Calu3 (cell line): ENCODE results near the gene MCF2L2. TPM values are rescaled to one million over a fixed set of nuclear protein-coding genes. Genes with fewer than 3 reads are reported as not detected.

ENCODE experiments used
- BruUV-seq: library from RNA; stranded (reverse); fragments of 400-500 nt; replicated peaks from 2 replicates; lab custom pipeline; 2021; lab: Mats Ljungman, UMichigan
- CTCF ChIA-PET: fragments of 300-600 bp; sonication (Branson Sonifier 250); formaldehyde crosslinking; loops from one replicate; lab custom pipeline; 2022; ENCODE audit warnings: antibody characterized with exemption; lab: Charles Lee
- DNase-seq: peaks from one replicate; pipeline ENCODE4 v3.0.0; 2022
- H3K27ac Mint-ChIP-seq: one replicate; pipeline ENCODE4 v1.8.0; 2022; ENCODE audit warnings: mixed read lengths; ENCODE audit not compliant: unreplicated experiment
- H3K27me3 Mint-ChIP-seq: one replicate; pipeline ENCODE4 v1.8.0; 2022; ENCODE audit warnings: mixed read lengths; ENCODE audit not compliant: unreplicated experiment
- H3K36me3 Mint-ChIP-seq: one replicate; pipeline ENCODE4 v1.8.0; 2022; ENCODE audit warnings: mild to moderate bottlenecking, moderate library complexity, mixed read lengths; ENCODE audit not compliant: insufficient read depth, unreplicated experiment
- H3K4me1 Mint-ChIP-seq: one replicate; pipeline ENCODE4 v1.8.0; 2022; ENCODE audit warnings: mild to moderate bottlenecking, low read depth, mixed read lengths; ENCODE audit not compliant: unreplicated experiment
- H3K4me3 Mint-ChIP-seq: one replicate; pipeline ENCODE4 v1.8.0; 2022; ENCODE audit warnings: mild to moderate bottlenecking, low read depth, moderate library complexity, mixed read lengths; ENCODE audit not compliant: unreplicated experiment
- H3K9me3 Mint-ChIP-seq: one replicate; pipeline ENCODE4 v1.8.0; 2022; ENCODE audit warnings: low read depth, mixed read lengths; ENCODE audit not compliant: unreplicated experiment
- CTCF ChIP-seq: fragments of 200-600 bp; IDR thresholded peaks from one replicate; pipeline ENCODE4 v1.8.0; 2022; ENCODE audit warnings: antibody characterized with exemption; ENCODE audit not compliant: unreplicated experiment
- intact Hi-C: fragments of 100-400 bp; cut with micrococcal nuclease; formaldehyde crosslinking; loops from one replicate; pipeline ENCODE4 v1.10.0; 2022; ENCODE audit not compliant: unreplicated experiment
- total RNA-seq: library from RNA; stranded (reverse); gene quantifications from 2 replicates; pipeline ENCODE4 v1.2.3, GENCODE V29; 2022

MCF2L2 gene
- total RNA-seq, 1 experiment from 2014 or later = 0.35 TPM

GRCh38 chr3:183265834-183266417 is 162.5 kb downstream of the MCF2L2 start:
- CTCF ChIA-PET = interaction anchor here (0.6 to 2.0 kb wide), 6 partner anchors 9 to 117 kb away, joined by 4 to 11 read pairs (median 6); no protein-coding TSS in a partner anchor
- peaks cover 16% of the 10 kb centered on the region for H3K36me3 Mint-ChIP-seq
- TF ChIP-seq CTCF = no peak
- H3K4me3 Mint-ChIP-seq = no peak overlapping the region
- peak; percentile 68 for DNase-seq
- H3K9me3 Mint-ChIP-seq = no peaks in the 10 kb centered on the region
- H3K27me3 Mint-ChIP-seq = no peaks in the 10 kb centered on the region
- no TSS peak for BruUV-seq
- intact Hi-C loops = no loop called here
- H3K27ac Mint-ChIP-seq = no peak overlapping the region
- H3K4me1 Mint-ChIP-seq = peaks cover 19% of the 10 kb centered on the region

- no peaks in the 10 kb centered on the region for H3K27me3 Mint-ChIP-seq
- H3K4me3 Mint-ChIP-seq = no peak overlapping the region
- no TSS peak for BruUV-seq
- peaks cover 22% of the 10 kb centered on the region for H3K36me3 Mint-ChIP-seq
- H3K9me3 Mint-ChIP-seq = no peaks in the 10 kb centered on the region
- no peak overlapping the region for H3K27ac Mint-ChIP-seq
- DNase-seq = no peak
- CTCF ChIA-PET = interaction anchor here (1.2 to 2.0 kb wide), 3 partner anchors 10 to 117 kb away, joined by 6 to 11 read pairs (median 7); no protein-coding TSS in a partner anchor
- intact Hi-C loops = no loop called here
- TF ChIP-seq CTCF = no peak
- peaks cover 24% of the 10 kb centered on the region for H3K4me1 Mint-ChIP-seq
Measured at GRCh38 chr3:183265157-183265642, 163.2 kb downstream of the MCF2L2 start.

- no peaks in the 10 kb centered on the region for H3K9me3 Mint-ChIP-seq
- CTCF ChIA-PET = no interaction called here
- no TSS peak for BruUV-seq
- intact Hi-C loops = no loop called here
- DNase-seq = no peak
- H3K4me1 Mint-ChIP-seq = peaks cover 33% of the 10 kb centered on the region
- TF ChIP-seq CTCF = no peak
- H3K27me3 Mint-ChIP-seq = no peaks in the 10 kb centered on the region
- H3K27ac Mint-ChIP-seq = no peak overlapping the region
- H3K36me3 Mint-ChIP-seq = peaks cover 19% of the 10 kb centered on the region
- H3K4me3 Mint-ChIP-seq = no peak overlapping the region
Measured at GRCh38 chr3:183264268-183264667, 164.2 kb downstream of the MCF2L2 start.

- H3K36me3 Mint-ChIP-seq = peaks cover 22% of the 10 kb centered on the region
- no peak for DNase-seq
- intact Hi-C loops = no loop called here
Measured at GRCh38 chr3:183262875-183263378, 165.5 kb downstream of the MCF2L2 start.

More at GRCh38 chr3:183262875-183263378, 165.5 kb downstream of the MCF2L2 start:
- H3K4me1 Mint-ChIP-seq = peaks cover 39% of the 10 kb centered on the region
- BruUV-seq = no TSS peak
- no peaks in the 10 kb centered on the region for H3K27me3 Mint-ChIP-seq
- CTCF ChIA-PET = interaction anchor here (1.0 kb wide), 1 partner anchor 12 kb away, joined by 3 read pairs; no protein-coding TSS in a partner anchor
- H3K4me3 Mint-ChIP-seq = no peak overlapping the region
- peak overlapping the region; percentile 32 for H3K27ac Mint-ChIP-seq
- no peaks in the 10 kb centered on the region for H3K9me3 Mint-ChIP-seq
- no peak for TF ChIP-seq CTCF
